Large intestine (tissue), 3 donors: ENCODE measurements around the gene SLC7A14. TPM values are rescaled to one million over a fixed set of nuclear protein-coding genes. Genes with fewer than 3 reads are reported as not detected.

Experiments used
- DNase-seq, 2 donors: peaks; one replicate each; pipeline versions ENCODE4 v3.0.0 to v3.0.0-alpha.2; 2013
- H3K27ac ChIP-seq: one replicate; pipeline ENCODE4 v1.5.1; 2013; ENCODE audit warnings: low read length
- H3K27me3 ChIP-seq: 2 replicates; pipeline ENCODE4 v1.6.1; 2013; ENCODE audit warnings: low read length; ENCODE audit not compliant: control insufficient read depth, insufficient read depth
- H3K36me3 ChIP-seq: 2 replicates; pipeline ENCODE4 v1.6.1; 2013; ENCODE audit warnings: low read length; ENCODE audit not compliant: control insufficient read depth, insufficient read depth
- H3K4me1 ChIP-seq: one replicate; pipeline ENCODE4 v1.6.1; 2013; ENCODE audit warnings: low read length; ENCODE audit not compliant: control insufficient read depth, insufficient read depth
- H3K4me3 ChIP-seq: one replicate; pipeline ENCODE4 v1.5.1; 2013; ENCODE audit warnings: low read length
- H3K9me3 ChIP-seq: one replicate; pipeline ENCODE4 v1.6.1; 2013; ENCODE audit warnings: mild to moderate bottlenecking, low read depth, low read length, moderate library complexity; ENCODE audit not compliant: control insufficient read depth
- WGBS: methylation state at CpG from one replicate; pipeline ENCODE4 v1.1.5; 2013; ENCODE audit warnings: low lambda C conversion rate; ENCODE audit not compliant: insufficient coverage; 5-methylcytosine and 5-hydroxymethylcytosine counted together
- polyA plus RNA-seq: library from polyadenylated mRNA; unstranded; fragments of 120-200 nt; gene quantifications from one replicate; pipeline ENCODE4 v1.2.1, GENCODE V29; 2013

The SLC7A14 gene
- polyA plus RNA-seq, 1 donor: 3.2 TPM

- peaks cover 12% of the 10 kb centered on the region for H3K4me1 ChIP-seq
- H3K9me3 ChIP-seq: peaks cover 2% of the 10 kb centered on the region
- H3K27ac ChIP-seq: no peak overlapping the region
- H3K27me3 ChIP-seq: peaks cover 35% of the 10 kb centered on the region
- no CpG with 5 or more reads among the region's 58 CpGs for WGBS
- DNase-seq: peak in 1 of 2 donors; percentile 52
- H3K36me3 ChIP-seq: no peaks in the 10 kb centered on the region
- H3K4me3 ChIP-seq: peak overlapping the region; percentile 24
Measured at GRCh38 chr3:170419557-170420087, 166.3 kb downstream of the SLC7A14 start.

GRCh38 chr3:170418422-170419398, 167.2 kb downstream of the SLC7A14 start, which contains the start of gene CLDN11:
Gene CLDN11 (plus strand): TSS chr3:170418868. CDS start chr3:170419067, 199 bp downstream.
- H3K36me3 ChIP-seq: no peaks in the 10 kb centered on the region
- DNase-seq: peak in 1 of 2 donors; percentile 34
- peaks cover 35% of the 10 kb centered on the region for H3K27me3 ChIP-seq
- WGBS: no CpG with 5 or more reads among the region's 79 CpGs
- peaks cover 12% of the 10 kb centered on the region for H3K4me1 ChIP-seq
- peak within 1 kb of the TSS; percentile 34 for H3K4me3 ChIP-seq
- peaks cover 2% of the 10 kb centered on the region for H3K9me3 ChIP-seq
- H3K27ac ChIP-seq: no peak within 1 kb of the TSS

GRCh38 chr3:170417090-170417489, 168.8 kb downstream of the SLC7A14 start:
- H3K4me1 ChIP-seq: peaks cover 12% of the 10 kb centered on the region
- WGBS: no CpG with 5 or more reads among the region's 1 CpG
- DNase-seq: peak in 1 of 2 donors; percentile 39
- no peak overlapping the region for H3K4me3 ChIP-seq
- no peak overlapping the region for H3K27ac ChIP-seq
- H3K27me3 ChIP-seq: peaks cover 35% of the 10 kb centered on the region
- H3K9me3 ChIP-seq: peaks cover 2% of the 10 kb centered on the region
- H3K36me3 ChIP-seq: no peaks in the 10 kb centered on the region

- Histone ChIP-seq H3K4me1 (peaks cover 4% of the 10 kb centered on the region), H3K27me3 (peaks cover 20% of the 10 kb centered on the region), H3K9me3 (no peaks in the 10 kb centered on the region), H3K36me3 (no peaks in the 10 kb centered on the region), H3K4me3 (no peak overlapping the region), H3K27ac (no peak overlapping the region)
- 100% methylated on average over 2 of the region's 5 CpGs for WGBS
- peak; percentile 38 to 50 for DNase-seq
Measured at GRCh38 chr3:170414202-170414663, 171.6 kb downstream of the SLC7A14 start.

- Histone ChIP-seq H3K4me3 (no peak overlapping the region), H3K4me1 (no peaks in the 10 kb centered on the region), H3K9me3 (no peaks in the 10 kb centered on the region), H3K27me3 (peaks cover 11% of the 10 kb centered on the region), H3K27ac (no peak overlapping the region), H3K36me3 (no peaks in the 10 kb centered on the region)
- WGBS: no CpG with 5 or more reads among the region's 4 CpGs
- DNase-seq: no peak
Measured at GRCh38 chr3:170413291-170413690, 172.6 kb downstream of the SLC7A14 start.

- no peaks in the 10 kb centered on the region for H3K9me3 ChIP-seq
- no peaks in the 10 kb centered on the region for H3K36me3 ChIP-seq
- H3K4me1 ChIP-seq: no peaks in the 10 kb centered on the region
- WGBS: no CpG with 5 or more reads among the region's 4 CpGs
- DNase-seq: peak in 1 of 2 donors; percentile 28
- H3K27me3 ChIP-seq: no peaks in the 10 kb centered on the region
- H3K4me3 ChIP-seq: no peak overlapping the region
- H3K27ac ChIP-seq: no peak overlapping the region
Measured at GRCh38 chr3:170410428-170411029, 175.3 kb downstream of the SLC7A14 start.

Other genes starting within 250 kb of the SLC7A14 start
- gene SKIL, start 228.4 kb downstream of the SLC7A14 start, polyA plus RNA-seq: 59.1 TPM
- 5.0 TPM for gene CLDN11, start 167.2 kb downstream of the SLC7A14 start, polyA plus RNA-seq